GM21423 (cell line): ENCODE data around the gene CYP46A1.
"Not testable (repeated sequence)": the region's sequence is repeated elsewhere in the genome, so short reads cannot be mapped to it uniquely, and the experiment has no call there.

ENCODE experiments used
- ATAC-seq: cut with Tn5 transposase; IDR thresholded peaks from one replicate; pipeline ENCODE4 v1.9.1; 2021; ENCODE audit warnings: mild to moderate bottlenecking, moderate library complexity; ENCODE audit not compliant: unreplicated experiment

CYP46A1 gene

GRCh38 chr14:99656171-99656570, 27.9 kb upstream of the CYP46A1 start:
- no peak for ATAC-seq

- ATAC-seq, result no peak
Observed at GRCh38 chr14:99657645-99658155, 26.4 kb upstream of the CYP46A1 start.

GRCh38 chr14:99658218-99658845, 25.8 kb upstream of the CYP46A1 start:
- ATAC-seq, result no peak

GRCh38 chr14:99659333-99659741, 24.8 kb upstream of the CYP46A1 start:
- ATAC-seq, result no peak

- no peak for ATAC-seq
Observed at GRCh38 chr14:99660006-99660566, 24.0 kb upstream of the CYP46A1 start.

GRCh38 chr14:99660794-99661193, 23.3 kb upstream of the CYP46A1 start:
- no peak for ATAC-seq

- ATAC-seq, result not testable (repeated sequence)
Observed at GRCh38 chr14:99661206-99661605, 22.9 kb upstream of the CYP46A1 start.

- ATAC-seq, result no peak
Observed at GRCh38 chr14:99662846-99663245, 21.3 kb upstream of the CYP46A1 start.

- ATAC-seq, result no peak
Observed at GRCh38 chr14:99663386-99664057, 20.6 kb upstream of the CYP46A1 start.

GRCh38 chr14:99664058-99664936, 19.8 kb upstream of the CYP46A1 start:
- ATAC-seq, result no peak

GRCh38 chr14:99664937-99665273, 19.2 kb upstream of the CYP46A1 start:
- ATAC-seq, result no peak

- ATAC-seq, result no peak
Observed at GRCh38 chr14:99666533-99666932, 17.6 kb upstream of the CYP46A1 start.

- no peak for ATAC-seq
Observed at GRCh38 chr14:99667045-99667444, 17.1 kb upstream of the CYP46A1 start.

GRCh38 chr14:99667821-99668220, 16.3 kb upstream of the CYP46A1 start:
- ATAC-seq, result no peak

- no peak for ATAC-seq
Observed at GRCh38 chr14:99668307-99669295, 15.5 kb upstream of the CYP46A1 start.

GRCh38 chr14:99670361-99671234, 13.5 kb upstream of the CYP46A1 start:
- ATAC-seq, result no peak

- no peak for ATAC-seq
Observed at GRCh38 chr14:99671235-99672224, 12.6 kb upstream of the CYP46A1 start.
